Neutrophil (primary cell): Measurements from ENCODE around the gene IGDCC3.

Source experiments
- H3K27ac ChIP-seq: fragments of 200-600 bp; sonication (generic); 2 replicates; pipeline ENCODE4 v1.5.1; 2016; ENCODE audit warnings: mild to moderate bottlenecking, moderate library complexity
- H3K27me3 ChIP-seq: fragments of 200-600 bp; sonication (generic); 2 replicates; pipeline ENCODE4 v1.6.0; 2016; ENCODE audit warnings: mild to moderate bottlenecking
- H3K36me3 ChIP-seq: fragments of 200-600 bp; sonication (generic); 2 replicates; pipeline ENCODE4 v1.5.1; 2017
- H3K4me1 ChIP-seq, 2 experiments: fragments of 200-600 bp in 1 of 2; sonication (generic) in 1 of 2; 1 replicate in 1 of 2; 2 replicates in 1 of 2; pipeline versions ENCODE4 v1.5.1 to v1.6.1; 2013 to 2016; ENCODE audit warnings: low read depth in 1 of 2, low read length in 1 of 2, mild to moderate bottlenecking in 1 of 2, moderate library complexity in 1 of 2; ENCODE audit not compliant: control insufficient read depth in 1 of 2, insufficient read depth in 1 of 2
- H3K4me3 ChIP-seq, 2 experiments: fragments of 200-600 bp in 1 of 2; sonication (generic) in 1 of 2; 1 replicate in 1 of 2; 2 replicates in 1 of 2; pipeline ENCODE4 v1.5.1; 2013 to 2016; ENCODE audit warnings: low read depth in 1 of 2, low read length in 1 of 2, mild to moderate bottlenecking in 1 of 2, moderate library complexity in 1 of 2
- H3K9me3 ChIP-seq: fragments of 200-600 bp; sonication (generic); 2 replicates; pipeline ENCODE4 v1.5.1; 2016
- TF ChIP-seq, protein P1 (sequence below): fragments of 200-600 bp; sonication (generic); IDR thresholded peaks from 2 replicates; pipeline ENCODE4 v1.5.1; 2016; ENCODE audit warnings: antibody characterized with exemption

Gene IGDCC3

DNA sequence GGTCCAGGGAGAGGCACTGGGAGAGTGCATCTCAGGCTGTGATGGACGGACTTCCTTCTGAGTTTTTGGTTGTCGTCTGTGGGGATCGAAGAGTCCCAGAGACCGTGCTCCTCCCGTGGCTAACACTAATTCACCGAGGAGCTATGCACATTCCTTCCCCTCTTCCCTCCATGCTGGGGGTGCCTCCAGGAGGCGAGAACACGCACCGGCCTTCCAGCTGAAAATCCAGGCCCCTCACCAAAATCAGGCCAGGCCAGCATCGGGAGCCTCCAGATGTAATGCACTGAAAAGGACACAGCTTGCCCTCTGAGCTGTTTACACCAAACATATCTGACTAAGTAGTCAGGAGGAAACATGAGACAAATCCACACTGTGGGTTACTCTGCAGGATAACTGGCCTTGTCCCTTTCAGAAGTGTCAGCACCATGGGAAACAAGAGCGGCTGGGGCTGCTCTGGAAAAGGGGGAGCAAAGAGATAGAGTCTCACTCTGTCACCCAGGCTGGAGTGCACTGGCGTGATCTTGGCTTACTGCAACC is 67.9 kb downstream of the IGDCC3 start:
- TF ChIP-seq, protein P1, sequence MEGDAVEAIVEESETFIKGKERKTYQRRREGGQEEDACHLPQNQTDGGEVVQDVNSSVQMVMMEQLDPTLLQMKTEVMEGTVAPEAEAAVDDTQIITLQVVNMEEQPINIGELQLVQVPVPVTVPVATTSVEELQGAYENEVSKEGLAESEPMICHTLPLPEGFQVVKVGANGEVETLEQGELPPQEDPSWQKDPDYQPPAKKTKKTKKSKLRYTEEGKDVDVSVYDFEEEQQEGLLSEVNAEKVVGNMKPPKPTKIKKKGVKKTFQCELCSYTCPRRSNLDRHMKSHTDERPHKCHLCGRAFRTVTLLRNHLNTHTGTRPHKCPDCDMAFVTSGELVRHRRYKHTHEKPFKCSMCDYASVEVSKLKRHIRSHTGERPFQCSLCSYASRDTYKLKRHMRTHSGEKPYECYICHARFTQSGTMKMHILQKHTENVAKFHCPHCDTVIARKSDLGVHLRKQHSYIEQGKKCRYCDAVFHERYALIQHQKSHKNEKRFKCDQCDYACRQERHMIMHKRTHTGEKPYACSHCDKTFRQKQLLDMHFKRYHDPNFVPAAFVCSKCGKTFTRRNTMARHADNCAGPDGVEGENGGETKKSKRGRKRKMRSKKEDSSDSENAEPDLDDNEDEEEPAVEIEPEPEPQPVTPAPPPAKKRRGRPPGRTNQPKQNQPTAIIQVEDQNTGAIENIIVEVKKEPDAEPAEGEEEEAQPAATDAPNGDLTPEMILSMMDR, result no peak
- Histone ChIP-seq H3K27ac (no peak overlapping the region), H3K36me3 (no peaks in the 10 kb centered on the region), H3K9me3 (no peaks in the 10 kb centered on the region), H3K27me3 (peaks cover 17% of the 10 kb centered on the region), H3K4me3 (no peak overlapping the region), H3K4me1 (peaks cover 15 to 20% of the 10 kb centered on the region in 2 experiments)

DNA sequence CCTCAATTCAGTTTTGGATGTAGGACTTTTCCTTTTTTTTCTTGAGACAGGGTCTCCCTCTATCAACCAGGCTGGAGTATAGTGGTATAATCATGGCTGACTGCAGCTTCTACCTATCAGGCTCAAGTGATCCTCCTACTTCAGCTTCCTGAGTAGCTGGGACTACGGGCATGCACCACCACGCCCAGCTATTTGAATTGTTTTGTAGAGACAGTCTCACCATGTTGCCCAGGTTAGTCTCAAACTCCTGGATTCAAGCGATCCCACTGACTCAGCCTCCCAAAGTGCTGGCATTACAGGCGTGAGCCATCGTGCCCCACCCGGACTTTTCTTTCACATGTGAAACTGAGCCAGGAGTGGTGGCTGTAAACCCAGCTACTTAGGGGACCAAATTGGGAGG is 69.8 kb downstream of the IGDCC3 start:
- Histone ChIP-seq H3K36me3 (no peaks in the 10 kb centered on the region), H3K4me1 (peaks cover 33% of the 10 kb centered on the region in 2 experiments), H3K4me3 (no peak overlapping the region), H3K9me3 (no peaks in the 10 kb centered on the region), H3K27ac (no peak overlapping the region), H3K27me3 (peaks cover 13% of the 10 kb centered on the region)
- TF ChIP-seq, protein P1, result no peak

DNA sequence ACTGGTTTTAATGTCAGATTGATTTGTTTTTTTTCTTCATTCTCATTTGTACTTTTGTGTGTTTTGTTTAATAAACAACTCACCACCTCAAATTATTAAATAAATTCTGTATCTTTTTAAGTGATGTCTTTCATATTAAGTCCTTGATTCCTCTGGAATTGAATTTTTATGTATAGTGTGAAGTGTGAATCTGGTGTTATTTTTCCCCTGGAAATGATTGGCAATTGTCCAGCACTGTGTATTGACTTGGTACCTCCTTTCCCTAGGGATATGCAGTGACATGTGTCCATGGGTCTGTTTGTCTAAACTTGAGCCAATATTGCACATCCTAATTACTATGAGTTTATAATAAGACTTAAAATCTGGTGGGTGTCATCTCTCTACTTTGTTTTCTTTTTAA is 71.3 kb downstream of the IGDCC3 start:
- no peak overlapping the region for H3K4me3 ChIP-seq
- H3K36me3 ChIP-seq, result no peaks in the 10 kb centered on the region
- H3K27me3 ChIP-seq, result no peaks in the 10 kb centered on the region
- no peaks in the 10 kb centered on the region for H3K9me3 ChIP-seq
- TF ChIP-seq, protein P1, result no peak
- peaks cover 33% of the 10 kb centered on the region in 2 experiments for H3K4me1 ChIP-seq
- no peak overlapping the region for H3K27ac ChIP-seq

DNA sequence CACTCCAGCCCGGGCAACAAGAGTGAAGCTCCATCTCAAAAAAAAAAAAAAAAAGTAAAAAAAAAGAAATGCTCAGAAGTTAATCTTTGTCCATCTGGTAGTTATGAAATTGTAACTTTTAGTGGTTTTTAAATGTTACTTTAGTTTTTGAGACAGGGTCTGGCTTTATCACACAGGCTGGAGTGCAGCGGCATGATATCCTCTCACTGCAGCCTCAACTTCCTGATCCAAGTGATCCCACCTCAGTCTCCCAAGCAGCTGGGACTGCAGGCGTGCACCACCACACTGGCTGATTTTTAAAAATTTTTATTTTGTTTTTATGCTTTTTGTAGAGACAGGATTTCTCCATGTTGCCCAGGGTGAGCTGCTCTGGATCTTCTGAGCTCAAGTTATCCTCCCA is 72.0 kb downstream of the IGDCC3 start:
- H3K27ac ChIP-seq, result no peak overlapping the region
- no peak overlapping the region for H3K4me3 ChIP-seq
- H3K9me3 ChIP-seq, result no peaks in the 10 kb centered on the region
- H3K27me3 ChIP-seq, result no peaks in the 10 kb centered on the region
- H3K36me3 ChIP-seq, result no peaks in the 10 kb centered on the region
- H3K4me1 ChIP-seq, result peaks cover 33% of the 10 kb centered on the region in 2 experiments
- TF ChIP-seq, protein P1, result no peak

DNA sequence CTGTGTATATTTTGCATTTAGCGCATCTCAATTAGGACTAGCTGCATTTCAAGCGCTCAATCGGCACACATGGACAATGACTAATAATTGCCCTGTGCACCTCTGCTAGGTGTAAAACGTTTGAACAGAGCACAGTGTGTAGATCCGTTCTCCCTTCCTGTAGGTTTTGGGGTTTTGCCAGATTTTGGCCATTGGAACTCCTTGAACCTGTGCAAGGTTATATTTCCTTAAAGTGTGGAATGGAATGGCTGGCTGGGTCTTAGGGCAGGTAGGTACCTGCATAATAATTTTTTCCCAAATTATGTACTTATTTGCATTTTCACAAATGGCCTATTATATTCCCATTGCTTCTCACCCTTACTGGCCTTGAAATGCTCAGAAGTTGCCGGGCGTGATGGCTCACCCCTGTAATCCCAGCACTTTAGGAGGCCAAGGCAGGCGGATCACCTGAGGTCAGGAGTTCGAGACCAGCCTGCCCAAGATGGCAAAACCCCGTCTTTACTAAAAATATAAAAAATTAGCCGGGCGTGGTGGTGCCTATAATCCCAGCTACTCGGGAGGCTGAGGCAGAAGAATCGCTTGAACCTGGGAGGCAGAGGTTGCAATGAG is 72.5 kb downstream of the IGDCC3 start:
- H3K36me3 ChIP-seq, result no peaks in the 10 kb centered on the region
- H3K9me3 ChIP-seq, result no peaks in the 10 kb centered on the region
- H3K27ac ChIP-seq, result peak overlapping the region; percentile 79
- TF ChIP-seq, protein P1, result no peak
- H3K4me1 ChIP-seq, result peaks cover 28 to 29% of the 10 kb centered on the region in 2 experiments
- H3K4me3 ChIP-seq, result peak overlapping the region; percentile 62 to 66
- H3K27me3 ChIP-seq, result no peaks in the 10 kb centered on the region
